SK-N-MC (cell line): ENCODE measurements around the gene INPP5E.

Experiments
- EZH2 ChIP-seq: fragments of 200-600 bp; sonication (generic); IDR thresholded peaks from one replicate; pipeline ENCODE4 v1.6.1; 2017; ENCODE audit warnings: antibody characterized with exemption
- FOXP2 ChIP-seq: optimal IDR thresholded peaks from 2 replicates; pipeline ENCODE3; 2011; ENCODE audit warnings: mild to moderate bottlenecking, moderate library complexity; ENCODE audit not compliant: insufficient read depth; ENCODE audit errors: extremely low read length, control extremely low read depth
- POLR2AphosphoS5 ChIP-seq: IDR thresholded peaks from 2 replicates; pipeline ENCODE4 v1.6.1; 2012; ENCODE audit warnings: mild to moderate bottlenecking, low read depth, low read length, borderline replicate concordance

- TF ChIP-seq EZH2 (no peak), POLR2AphosphoS5 (no peak), FOXP2 (no peak)
These were observed 12.9 kb downstream of the INPP5E start for GRCh38 chr9:136426787-136427186.
